ENCODE data around the gene SOD1.
"Not testable (repeated sequence)": the region's sequence is repeated elsewhere in the genome, so short reads cannot be mapped to it uniquely, and the experiment has no call there.

The SOD1 gene

GRCh38 chr21:31656199-31657095, 3.0 kb upstream of the SOD1 start:
- DNase-seq = no peak

GRCh38 chr21:31658053-31658452, 1.4 kb upstream of the SOD1 start:
- DNase-seq = no peak

GRCh38 chr21:31659286-31659535, 282 bp upstream of the SOD1 start:
- DNase-seq = no peak

DNA sequence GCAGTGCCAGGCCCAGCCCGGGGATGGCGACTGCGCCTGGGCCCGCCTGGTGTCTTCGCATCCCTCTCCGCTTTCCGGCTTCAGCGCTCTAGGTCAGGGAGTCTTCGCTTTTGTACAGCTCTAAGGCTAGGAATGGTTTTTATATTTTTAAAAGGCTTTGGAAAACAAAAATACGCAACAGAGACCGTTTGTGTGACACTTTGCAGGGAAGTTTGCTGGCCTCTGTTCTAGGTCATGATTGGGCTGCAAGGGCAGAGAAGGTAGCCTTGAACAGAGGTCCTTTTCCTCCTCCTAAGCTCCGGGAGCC, 719 bp downstream of the SOD1 start:
- no peak for DNase-seq

- DNase-seq = no peak
These were observed 1.1 kb downstream of the SOD1 start for GRCh38 chr21:31660591-31660990.

- DNase-seq = no peak
These were observed 4.2 kb downstream of the SOD1 start for GRCh38 chr21:31663584-31664249.

DNA sequence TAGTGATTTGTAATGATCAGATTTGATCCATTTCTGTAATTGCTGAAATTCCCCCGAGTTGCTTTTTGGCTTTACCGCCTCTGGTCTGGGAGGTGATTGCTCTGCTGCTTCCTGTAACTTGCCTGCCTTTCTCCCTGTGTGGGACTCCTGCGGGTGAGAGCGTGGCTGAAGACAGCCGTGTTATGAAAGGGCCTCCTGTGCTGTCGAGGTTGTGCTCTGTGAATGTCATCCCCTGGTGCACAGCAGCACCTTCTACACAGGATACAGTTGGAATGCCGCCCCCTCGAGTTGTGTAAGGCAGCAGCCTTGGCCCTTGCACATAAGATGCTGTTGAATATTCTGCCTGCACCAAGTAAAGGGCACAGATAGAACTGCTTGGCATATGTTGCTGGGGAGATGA, 5.9 kb downstream of the SOD1 start:
- no peak for DNase-seq

- DNase-seq = not testable (repeated sequence)
These were observed 6.4 kb downstream of the SOD1 start for GRCh38 chr21:31665869-31666268.

GRCh38 chr21:31666445-31667010, 7.0 kb downstream of the SOD1 start:
- no peak for DNase-seq

DNA sequence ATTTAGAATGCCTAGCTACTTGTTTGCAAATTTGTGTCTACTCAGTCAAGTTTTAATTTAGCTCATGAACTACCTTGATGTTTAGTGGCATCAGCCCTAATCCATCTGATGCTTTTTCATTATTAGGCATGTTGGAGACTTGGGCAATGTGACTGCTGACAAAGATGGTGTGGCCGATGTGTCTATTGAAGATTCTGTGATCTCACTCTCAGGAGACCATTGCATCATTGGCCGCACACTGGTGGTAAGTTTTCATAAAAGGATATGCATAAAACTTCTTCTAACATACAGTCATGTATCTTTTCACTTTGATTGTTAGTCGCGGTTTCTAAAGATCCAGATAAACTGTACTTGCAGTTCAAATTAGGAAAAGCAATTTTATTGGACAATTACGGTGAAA, 7.6 kb downstream of the SOD1 start:
- no peak for DNase-seq

DNA sequence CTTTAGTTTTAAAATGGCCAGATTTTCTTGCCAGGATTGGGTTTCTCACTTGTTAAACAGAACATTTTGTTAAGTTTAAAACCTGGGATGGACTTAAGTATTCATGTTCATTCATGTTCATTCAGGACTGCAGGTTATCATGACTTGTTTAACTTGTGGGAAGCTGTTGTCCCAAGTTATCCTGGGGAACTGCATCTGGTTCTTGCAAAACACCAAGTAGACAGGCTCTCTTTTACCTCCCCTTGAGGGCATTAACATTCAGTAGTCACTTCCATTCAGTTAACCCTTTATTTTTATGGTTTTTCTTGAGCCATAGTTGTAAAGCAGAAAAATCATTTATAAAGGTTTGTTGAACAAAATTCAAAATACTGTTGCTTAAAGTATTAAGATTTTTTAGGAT, 8.1 kb downstream of the SOD1 start:
- DNase-seq = no peak

- no peak for DNase-seq
These were observed 9.4 kb downstream of the SOD1 start for GRCh38 chr21:31668651-31669491.

DNA sequence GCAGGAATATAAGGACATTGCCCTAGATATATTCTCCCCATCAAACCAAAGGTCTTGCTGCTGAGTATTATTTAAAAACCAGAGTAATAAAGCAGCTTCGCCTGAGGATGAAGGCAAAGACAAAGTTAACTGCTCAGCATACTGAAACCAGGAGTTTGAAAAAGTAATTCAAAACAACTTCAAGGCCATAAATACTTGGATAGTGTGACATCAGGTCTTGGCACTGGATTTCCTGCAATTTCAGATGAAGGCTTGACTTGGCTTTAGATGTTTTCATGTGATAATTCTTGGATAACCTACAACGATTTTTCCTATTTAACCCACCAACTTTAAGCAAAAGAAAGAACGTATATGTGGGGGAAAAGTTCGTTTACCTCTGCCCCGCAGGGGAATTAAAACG, 10.6 kb downstream of the SOD1 start:
- DNase-seq = no peak

GRCh38 chr21:31671146-31671716, 11.7 kb downstream of the SOD1 start:
- no peak for DNase-seq

DNA sequence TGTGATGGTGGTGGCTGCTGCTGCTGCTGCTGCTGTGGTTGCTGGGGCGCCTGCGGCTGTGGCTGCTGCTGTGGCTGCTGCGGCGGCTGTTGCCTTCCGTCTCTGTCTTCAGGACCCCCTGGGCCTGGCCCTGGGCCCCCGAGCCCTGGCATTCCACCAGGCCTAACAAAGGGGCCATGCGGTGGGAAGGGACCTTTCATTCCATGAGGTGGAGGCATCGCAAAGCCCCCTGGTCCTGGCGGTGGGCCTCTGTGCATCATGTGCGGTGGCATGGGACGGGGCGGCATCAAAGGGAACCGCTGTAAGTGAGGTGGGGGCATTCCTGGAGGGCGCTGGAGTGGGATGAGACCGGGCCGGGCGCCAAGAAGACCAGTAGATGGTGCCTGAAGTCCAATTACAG, 12.4 kb downstream of the SOD1 start:
- DNase-seq = no peak

GRCh38 chr21:31673321-31673912, 13.9 kb downstream of the SOD1 start:
- no peak for DNase-seq

- no peak for DNase-seq
These were observed 15.8 kb downstream of the SOD1 start for GRCh38 chr21:31675318-31675717.

- DNase-seq = no peak
These were observed 16.5 kb downstream of the SOD1 start for GRCh38 chr21:31675960-31676359.

- DNase-seq = no peak
These were observed 17.6 kb downstream of the SOD1 start for GRCh38 chr21:31677047-31677446.

GRCh38 chr21:31678478-31678877, 19.0 kb downstream of the SOD1 start:
- DNase-seq = no peak

GRCh38 chr21:31682620-31683019, 23.1 kb downstream of the SOD1 start:
- DNase-seq = no peak

DNA sequence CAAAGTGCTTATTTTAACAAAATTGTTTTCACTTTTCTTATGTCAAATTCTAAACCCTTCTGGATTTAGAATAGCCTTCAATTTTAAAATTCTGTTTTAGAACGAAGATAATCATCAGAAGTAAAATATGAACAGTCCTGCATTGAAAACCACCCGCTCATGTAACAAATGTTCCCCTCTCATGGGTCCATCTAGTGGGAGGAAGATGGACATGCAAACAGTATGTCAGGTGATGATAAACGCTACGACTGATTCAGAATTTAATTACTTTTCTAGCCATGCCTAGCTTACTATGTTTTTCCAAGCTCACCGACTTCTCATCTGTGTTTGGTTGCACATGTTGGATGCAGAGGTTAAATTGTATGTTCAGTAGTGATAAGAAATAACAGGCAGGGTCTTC, 23.5 kb downstream of the SOD1 start:
- DNase-seq = no peak

GRCh38 chr21:31684918-31685317, 25.4 kb downstream of the SOD1 start:
- DNase-seq = no peak
